Occipital lobe (tissue), 2 donors: Measurements from ENCODE around the gene ZIC1. TPM values are rescaled to one million over a fixed set of nuclear protein-coding genes. Genes with fewer than 3 reads are reported as not detected.

Experiments
- DNase-seq: peaks from one replicate; lab custom pipeline; 2025; lab: John Stamatoyannopoulos, UW
- total RNA-seq: library from RNA; depleted of rRNA; stranded (reverse); fragments of >200 nt; gene quantifications from one replicate; pipeline ENCODE4 v1.2.3, GENCODE V29; 2014

Gene ZIC1
- 15.6 TPM for total RNA-seq

GRCh38 chr3:147409143-147410115, at the start of gene ZIC1:
ZIC1 (plus strand) TSS chr3:147409365; CDS start chr3:147410113, 748 bp downstream.
- DNase-seq, result no peak

GRCh38 chr3:147360051-147360439, 49.1 kb upstream of the ZIC1 start:
- no peak for DNase-seq

- DNase-seq, result no peak
These were observed 48.3 kb upstream of the ZIC1 start for GRCh38 chr3:147360646-147361453.

- DNase-seq, result no peak
These were observed 47.4 kb upstream of the ZIC1 start for GRCh38 chr3:147361454-147362420.

GRCh38 chr3:147364771-147365170, 44.4 kb upstream of the ZIC1 start:
- no peak for DNase-seq

GRCh38 chr3:147365196-147366115, 43.7 kb upstream of the ZIC1 start:
- no peak for DNase-seq

GRCh38 chr3:147367676-147368075, 41.5 kb upstream of the ZIC1 start:
- no peak for DNase-seq

- DNase-seq, result no peak
These were observed 41.0 kb upstream of the ZIC1 start for GRCh38 chr3:147368151-147368550.

- DNase-seq, result no peak
These were observed 40.5 kb upstream of the ZIC1 start for GRCh38 chr3:147368561-147369221.

GRCh38 chr3:147369231-147369630, 39.9 kb upstream of the ZIC1 start:
- no peak for DNase-seq

GRCh38 chr3:147369661-147370123, 39.5 kb upstream of the ZIC1 start:
- DNase-seq, result no peak

- no peak for DNase-seq
These were observed 38.8 kb upstream of the ZIC1 start for GRCh38 chr3:147370349-147370748.

GRCh38 chr3:147371140-147371539, 38.0 kb upstream of the ZIC1 start:
- no peak for DNase-seq

GRCh38 chr3:147371771-147372340, 37.3 kb upstream of the ZIC1 start:
- no peak for DNase-seq

GRCh38 chr3:147372525-147373027, 36.6 kb upstream of the ZIC1 start:
- no peak for DNase-seq

- DNase-seq, result no peak
These were observed 35.9 kb upstream of the ZIC1 start for GRCh38 chr3:147373301-147373700.

GRCh38 chr3:147377412-147378367, 31.5 kb upstream of the ZIC1 start:
- no peak for DNase-seq

GRCh38 chr3:147379651-147380050, 29.5 kb upstream of the ZIC1 start:
- no peak for DNase-seq
